ENCODE measurements around the gene ORC2.
"Not testable (repeated sequence)": the region's sequence is repeated elsewhere in the genome, so short reads cannot be mapped to it uniquely, and the experiment has no call there.

Gene ORC2

DNA sequence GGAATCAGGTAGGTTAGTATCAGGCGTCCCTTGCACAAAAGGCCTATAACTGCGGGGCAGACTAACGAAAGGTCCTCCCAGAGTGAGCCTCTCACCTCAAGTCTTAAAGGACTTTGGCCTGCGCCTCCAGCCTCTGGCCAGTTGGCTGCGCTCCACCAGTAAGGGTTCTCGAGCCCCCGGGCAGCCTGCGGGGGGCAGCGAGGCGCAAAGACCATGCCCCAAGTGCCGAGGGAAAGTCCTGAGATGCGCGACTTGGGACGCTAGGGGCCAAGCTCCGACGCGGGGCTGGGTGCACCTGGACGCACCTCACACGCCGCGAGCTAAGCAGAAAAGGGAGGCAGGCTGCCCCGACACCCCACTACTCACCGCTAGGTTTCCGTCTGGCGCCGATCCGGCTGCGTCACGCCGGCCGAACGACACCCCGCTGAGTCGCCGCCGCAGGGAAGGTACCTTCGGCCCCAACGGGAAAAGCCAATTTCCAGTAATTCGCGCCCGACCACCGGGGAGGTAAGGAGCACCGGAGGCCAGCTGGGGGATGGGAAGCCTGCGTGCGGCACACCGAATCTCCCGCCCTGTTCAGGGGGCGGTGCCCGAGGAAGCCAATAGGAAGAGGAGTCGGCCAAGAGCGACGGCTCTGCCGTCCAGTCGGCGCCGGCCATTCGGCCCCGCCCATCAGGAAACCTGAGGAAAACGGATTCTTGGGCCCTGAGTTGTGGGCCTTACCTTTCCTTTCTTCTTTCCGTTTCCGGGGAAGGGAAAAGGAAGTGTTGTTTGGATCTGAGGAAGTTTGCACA, at the start of gene ORC2:
TSS of gene ORC2 (minus strand) at position 537 of the 794 bp plus-strand sequence. CDS start 5,537 bp downstream, outside the sequence.
- peak; percentile 98 for DNase-seq (ENCODE audit: low spot score)

DNA sequence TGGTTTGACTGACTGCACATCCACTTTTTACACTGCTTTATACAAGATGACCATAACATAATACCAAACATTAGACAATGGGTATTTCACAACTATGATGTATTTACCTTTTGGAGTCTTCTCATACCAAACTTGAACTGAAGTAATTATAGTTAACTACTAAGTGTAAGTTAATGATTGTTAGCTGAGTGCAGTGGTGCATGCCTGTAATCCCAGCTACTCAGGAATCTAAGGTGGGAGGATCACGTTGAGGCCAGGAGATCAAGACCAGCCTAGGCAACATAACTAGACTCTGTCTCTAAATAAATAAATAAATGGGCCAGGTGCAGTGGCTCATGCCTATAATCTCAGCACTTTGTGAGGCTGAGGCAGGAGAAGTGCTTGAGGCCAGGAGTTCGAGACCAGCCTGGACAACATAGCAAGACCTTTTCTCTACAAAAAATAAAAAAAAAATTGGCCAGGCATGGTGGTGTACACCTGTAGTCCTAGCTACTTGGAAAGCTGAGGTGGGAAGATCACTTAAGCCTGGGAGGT, 44.9 kb upstream of the ORC2 start:
- no peak for DNase-seq (ENCODE audit: low spot score)

DNA sequence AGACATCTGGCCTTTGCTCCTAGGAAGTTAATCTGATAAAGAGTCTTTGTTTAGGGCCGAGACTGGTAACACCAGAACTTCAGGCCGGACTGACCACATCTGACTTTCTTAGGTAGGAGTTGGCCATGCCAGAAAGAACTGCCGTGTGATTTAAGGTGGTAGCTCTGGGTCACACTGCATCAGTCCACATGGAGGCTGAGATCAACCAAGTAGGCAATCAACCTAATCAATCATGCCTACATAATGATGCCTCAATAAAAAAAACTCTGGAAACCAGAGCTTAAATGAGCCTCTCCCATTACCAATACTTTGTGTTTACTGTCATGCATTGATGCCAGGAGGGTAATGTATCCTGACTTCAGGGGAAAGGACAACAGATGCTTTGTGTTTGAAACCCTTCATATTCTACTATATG, 44.1 kb upstream of the ORC2 start:
- DNase-seq (ENCODE audit: low spot score): no peak

DNA sequence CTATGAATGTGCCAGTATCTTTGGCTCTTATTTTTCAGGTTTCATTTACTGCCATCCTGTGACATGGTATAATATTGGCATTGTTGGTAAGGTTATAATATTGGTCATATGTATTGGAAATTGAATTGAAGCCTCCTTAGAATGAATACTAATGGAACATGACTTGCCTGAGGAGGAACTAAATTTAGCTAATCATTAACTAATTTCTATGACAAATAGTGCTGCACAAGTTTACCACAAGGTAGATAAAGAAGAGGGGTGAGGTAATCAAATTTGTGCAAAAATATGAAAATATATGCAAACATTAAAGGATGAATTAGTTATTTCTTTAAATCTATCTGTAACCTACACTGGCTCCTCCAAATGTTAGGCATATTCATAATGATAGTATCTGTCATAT, 43.2 kb upstream of the ORC2 start:
- no peak for DNase-seq (ENCODE audit: low spot score)

DNA sequence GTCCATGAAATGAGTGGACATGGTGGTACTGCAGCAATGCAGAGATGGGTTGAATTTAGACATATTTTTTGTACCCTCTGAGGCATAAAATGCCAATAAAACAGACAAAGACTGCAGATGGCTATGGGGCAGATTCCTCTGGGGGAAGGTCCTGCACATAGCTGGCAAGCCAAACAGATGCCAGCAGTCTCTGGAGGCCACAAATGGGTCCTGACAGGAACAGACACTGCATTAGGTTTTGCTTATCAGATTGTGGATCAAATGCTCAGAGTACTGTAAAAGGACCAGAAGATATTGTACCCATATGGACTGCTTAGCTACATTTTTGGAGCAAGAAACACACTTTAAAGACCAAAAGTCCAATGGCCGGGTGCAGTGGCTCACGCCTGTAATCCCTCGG, 40.9 kb upstream of the ORC2 start:
- DNase-seq (ENCODE audit: low spot score): no peak

DNA sequence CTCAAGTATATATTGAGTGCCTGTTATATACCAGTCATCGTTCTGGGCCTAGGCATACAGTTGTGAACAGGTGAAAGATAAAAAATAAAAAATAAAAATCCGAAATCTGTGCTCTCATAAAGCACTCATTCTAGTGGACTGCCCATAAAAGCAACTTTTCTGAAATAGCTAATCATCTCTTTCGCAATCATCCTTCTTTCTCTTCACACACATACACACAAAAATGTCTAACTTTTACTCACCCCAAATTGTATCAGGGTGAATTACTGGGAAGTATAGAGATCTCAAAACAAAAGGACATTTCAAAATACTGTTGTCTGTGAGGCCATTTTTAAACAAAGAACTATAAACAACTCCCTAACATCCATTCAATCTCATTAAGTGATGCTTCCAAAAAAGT, 29.6 kb upstream of the ORC2 start:
- no peak for DNase-seq (ENCODE audit: low spot score)

DNA sequence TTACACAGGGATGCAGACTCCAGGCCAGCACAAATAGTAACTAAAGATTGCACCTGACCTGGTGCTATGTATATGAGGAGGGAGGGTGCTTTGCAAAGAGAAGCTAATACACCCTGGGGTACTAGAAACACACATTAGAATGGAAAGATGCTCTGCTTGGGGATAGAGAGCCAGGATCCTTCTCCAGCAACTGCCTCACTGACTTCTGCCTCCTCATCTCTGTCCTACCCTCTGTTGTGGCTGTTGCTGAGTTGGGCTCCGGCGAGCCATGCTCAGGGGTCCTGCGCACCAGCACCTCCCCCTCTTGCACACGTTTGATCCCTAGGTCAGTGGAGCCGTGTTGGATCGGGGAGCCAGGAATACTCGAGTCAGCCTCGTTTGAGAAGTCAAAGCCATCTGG, 23.7 kb upstream of the ORC2 start:
- DNase-seq (ENCODE audit: low spot score): no peak

DNA sequence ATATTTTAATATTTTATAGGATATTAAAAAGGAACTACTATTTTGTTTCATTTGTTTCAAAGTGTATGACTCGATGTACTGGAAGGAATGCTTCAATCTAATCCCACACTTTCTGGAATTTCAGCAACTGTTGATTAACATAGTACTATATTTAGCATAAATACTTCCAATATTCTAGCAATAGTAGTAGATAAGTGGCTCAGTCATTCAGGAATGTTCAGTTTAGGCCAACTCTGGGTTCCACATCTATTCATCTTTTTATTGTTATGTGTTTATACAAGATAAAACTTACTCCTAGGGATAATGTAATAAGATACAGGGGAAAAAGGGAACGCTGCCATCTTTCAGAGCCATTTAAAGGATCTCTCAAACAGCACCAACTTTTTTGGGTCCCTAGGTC, 22.3 kb upstream of the ORC2 start:
- DNase-seq (ENCODE audit: low spot score): no peak

DNA sequence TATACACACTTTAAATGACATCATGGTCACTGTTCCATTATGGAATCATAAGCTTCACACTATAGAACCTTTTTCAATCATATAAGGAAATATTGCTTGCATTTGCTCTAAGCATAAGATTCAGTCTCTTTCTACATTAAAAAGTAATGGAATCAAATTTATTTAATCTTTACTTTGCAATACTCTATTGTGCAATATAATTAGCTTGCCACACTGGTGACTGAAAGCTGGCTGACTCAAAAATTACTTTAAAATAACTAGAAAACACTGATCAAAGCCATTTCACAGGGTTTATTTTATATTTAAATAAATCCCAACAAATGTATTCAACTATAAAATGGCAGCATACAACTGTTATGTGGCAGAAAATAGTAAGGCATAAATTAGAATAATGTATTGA, 13.2 kb upstream of the ORC2 start:
- DNase-seq (ENCODE audit: low spot score): no peak

DNA sequence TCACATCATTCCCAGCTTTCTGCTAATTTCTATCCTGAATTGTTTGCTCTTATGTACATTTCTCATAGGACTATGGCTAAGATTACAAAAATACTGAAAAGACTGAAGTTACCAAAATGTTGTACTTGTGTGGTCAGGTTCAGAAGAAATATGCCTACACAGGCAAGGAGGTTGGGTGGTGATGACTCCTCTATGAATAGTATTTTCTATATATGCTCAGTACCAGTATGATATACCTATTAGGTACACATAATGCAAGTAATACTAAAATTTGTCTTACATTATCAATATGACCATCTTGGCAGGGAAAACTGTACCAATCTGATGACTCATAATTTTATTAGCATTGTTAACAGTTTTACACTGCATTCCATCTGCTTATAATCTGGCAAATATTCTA, 12.2 kb upstream of the ORC2 start:
- DNase-seq (ENCODE audit: low spot score): no peak

DNA sequence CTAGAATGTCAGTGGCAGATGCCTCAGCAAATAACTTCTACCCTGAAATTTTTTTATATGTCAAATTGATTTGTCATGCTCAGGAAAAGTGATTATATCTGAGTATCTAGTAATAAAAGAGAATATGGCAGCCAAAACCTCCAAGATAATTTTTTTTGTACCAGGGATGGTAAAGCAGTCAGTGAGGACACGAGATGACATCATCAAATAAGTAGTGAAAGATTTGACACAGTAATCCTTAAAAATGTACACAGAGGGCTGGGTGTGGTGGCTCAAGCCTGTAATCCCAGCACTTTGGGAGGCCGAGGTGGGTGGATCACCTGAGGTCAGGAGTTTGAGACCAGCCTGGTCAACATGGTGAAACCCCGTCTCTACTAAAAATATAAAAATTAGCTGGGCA, 6.6 kb upstream of the ORC2 start:
- not testable (repeated sequence) for DNase-seq (ENCODE audit: low spot score)

DNA sequence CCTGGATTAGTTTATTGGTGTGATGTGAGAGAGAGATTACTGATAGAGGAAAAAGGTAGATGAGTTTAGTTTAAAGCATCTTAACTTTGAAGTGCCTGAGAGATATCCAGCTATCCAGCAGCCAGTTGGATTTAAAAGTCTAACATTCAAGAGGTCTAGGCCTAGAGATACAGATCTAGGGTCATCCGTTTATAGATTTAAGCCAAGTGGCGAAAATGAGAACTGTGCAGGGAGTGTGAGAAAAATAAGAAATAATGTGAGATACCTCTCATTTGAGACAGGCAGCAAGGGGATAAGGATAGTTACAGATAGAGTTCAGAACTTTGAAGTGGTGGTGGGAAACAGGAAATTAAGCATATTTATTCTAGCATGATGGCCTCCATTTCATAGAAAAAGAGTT, 5.3 kb upstream of the ORC2 start:
- DNase-seq (ENCODE audit: low spot score): no peak

DNA sequence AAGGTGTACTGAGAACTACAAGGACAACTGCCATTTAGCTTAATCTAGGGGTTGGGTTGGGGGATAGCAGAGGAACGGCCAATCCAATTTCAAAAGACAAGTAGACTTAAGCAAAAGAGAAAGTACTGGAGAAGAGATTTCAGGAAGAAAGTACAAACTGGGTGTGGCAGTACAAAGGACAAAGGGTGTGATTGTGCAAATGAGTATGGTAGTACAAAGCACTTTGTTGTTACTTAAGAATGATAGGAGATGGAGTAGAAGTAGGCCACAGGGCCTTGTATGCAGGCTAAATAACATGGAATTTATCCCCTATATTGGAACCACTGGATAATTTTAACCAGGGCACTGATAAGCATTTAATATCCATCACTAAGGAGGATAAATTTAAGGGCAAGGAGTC, 4.7 kb upstream of the ORC2 start:
- no peak for DNase-seq (ENCODE audit: low spot score)

DNA sequence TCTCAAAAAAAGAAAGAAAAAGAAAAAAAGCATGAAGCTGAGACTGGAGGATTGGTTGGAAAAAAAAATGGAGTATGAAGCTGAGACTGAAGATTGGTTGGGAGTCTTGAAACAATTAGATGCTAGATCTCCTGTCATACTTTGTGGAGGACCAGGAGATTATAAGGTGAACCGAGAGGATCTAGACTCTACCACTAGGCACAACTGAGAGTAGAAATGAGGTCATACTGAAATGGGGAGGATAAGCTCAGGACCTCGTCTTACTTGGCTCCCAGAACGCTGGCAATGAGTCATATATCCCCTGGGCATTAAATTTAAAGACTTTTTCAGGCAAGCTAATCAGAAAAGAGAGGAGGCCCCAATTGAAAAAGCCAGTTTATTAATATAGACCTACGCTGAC, 3.3 kb upstream of the ORC2 start:
- DNase-seq (ENCODE audit: low spot score): no peak

DNA sequence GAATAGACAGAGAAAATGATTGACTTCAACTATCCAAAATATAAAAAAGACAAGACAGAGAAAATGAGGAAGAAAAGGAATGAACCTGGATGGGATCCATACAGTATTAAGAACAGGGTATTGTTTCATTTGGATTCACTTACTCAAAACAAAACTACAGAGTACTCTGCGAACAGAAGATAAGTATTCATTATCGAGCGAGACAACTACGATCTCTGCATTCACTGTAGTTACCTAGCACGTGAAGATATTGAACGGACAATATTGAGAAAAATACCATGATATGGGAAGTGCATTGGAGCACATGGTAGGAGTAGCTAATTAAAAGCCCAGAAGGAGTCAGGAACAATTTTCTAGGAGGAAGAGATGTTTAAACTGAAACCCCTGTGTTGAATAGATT, 1.0 kb upstream of the ORC2 start:
- DNase-seq (ENCODE audit: low spot score): no peak

DNA sequence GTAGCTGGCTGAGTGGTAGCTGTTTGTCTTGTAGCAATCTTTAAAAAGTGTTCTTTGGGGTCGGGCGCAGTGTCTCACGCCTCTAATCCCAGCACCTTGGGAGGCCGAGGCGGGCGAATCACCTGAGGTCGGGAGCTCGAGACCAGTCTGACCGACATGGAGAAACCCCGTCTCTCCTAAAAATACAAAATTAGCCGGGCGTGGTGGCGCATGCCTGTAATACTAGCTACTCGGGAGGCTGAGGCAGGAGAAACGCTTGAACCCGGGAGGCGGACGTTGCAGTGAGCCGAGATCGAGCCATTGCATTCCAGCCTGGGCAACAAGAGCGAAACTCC, 425 bp upstream of the ORC2 start:
- DNase-seq (ENCODE audit: low spot score): not testable (repeated sequence)

DNA sequence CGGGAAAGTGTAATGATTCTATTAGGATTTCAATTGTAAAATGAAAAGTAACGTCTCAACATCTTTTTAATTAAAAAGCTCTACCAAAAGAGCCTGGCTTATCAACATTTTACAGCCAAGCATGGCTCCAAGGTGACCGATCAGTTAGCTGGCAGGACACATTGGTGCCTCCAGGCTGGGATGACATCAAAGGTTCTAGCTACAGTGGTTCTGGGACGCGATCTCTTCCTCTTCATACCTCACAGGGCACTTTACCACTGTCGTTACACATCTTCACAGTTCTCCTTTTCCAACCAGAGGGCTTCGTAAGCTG, 693 bp downstream of the ORC2 start:
- no peak for DNase-seq (ENCODE audit: low spot score)

DNA sequence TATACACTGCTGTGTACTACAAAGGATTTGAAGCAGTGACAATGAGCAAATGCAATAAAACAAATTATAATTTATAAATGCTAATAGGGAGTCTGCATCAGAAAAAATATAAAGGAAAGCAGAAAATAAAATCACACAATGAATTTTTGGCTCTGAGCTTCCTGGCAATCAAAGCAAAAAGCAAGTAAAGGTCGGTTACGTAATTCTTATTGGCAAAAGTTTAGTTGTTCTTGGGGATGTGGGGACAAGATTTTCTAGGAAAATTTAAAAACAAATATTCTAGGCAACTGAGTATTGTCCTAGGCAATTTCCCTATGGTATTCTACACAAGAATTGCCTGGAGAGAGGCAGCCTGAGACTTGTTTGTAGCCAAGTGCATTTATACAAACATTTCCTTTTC, 1.8 kb downstream of the ORC2 start:
- no peak for DNase-seq (ENCODE audit: low spot score)

DNA sequence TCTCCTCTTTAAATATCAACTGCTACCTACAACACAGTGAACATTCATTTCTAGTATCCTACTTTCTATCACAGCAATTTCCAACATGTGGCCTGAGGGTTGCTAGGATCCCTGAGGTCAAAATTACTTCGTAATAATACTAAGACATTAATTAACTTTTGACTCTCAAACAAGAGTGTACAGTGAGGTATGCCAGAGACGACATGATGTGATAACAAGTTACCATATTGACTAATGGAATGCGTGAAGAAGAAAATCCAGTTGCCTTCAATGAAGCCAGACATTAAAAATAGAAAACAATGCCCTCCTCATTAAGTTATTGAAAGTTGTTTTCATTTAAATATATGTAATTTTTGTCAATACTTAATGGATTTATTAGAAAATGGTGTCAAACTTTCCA, 13.1 kb downstream of the ORC2 start:
- DNase-seq (ENCODE audit: low spot score): no peak

DNA sequence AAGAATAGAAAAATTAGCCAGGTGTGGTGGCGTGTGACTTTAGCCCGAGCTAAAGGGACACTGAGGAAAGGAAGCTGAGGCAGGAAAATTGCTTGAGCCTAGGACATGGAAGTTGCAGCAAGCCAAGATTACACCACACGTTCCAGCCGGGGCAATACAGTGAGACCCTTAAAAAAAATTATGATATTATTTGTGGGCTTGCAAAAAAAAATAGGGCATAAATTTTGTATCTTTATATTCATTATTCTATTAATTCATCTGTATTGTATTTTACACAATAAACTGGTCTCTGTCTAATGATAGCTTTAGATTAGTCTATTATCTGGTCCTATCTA, 18.1 kb downstream of the ORC2 start:
- no peak for DNase-seq (ENCODE audit: low spot score)

DNA sequence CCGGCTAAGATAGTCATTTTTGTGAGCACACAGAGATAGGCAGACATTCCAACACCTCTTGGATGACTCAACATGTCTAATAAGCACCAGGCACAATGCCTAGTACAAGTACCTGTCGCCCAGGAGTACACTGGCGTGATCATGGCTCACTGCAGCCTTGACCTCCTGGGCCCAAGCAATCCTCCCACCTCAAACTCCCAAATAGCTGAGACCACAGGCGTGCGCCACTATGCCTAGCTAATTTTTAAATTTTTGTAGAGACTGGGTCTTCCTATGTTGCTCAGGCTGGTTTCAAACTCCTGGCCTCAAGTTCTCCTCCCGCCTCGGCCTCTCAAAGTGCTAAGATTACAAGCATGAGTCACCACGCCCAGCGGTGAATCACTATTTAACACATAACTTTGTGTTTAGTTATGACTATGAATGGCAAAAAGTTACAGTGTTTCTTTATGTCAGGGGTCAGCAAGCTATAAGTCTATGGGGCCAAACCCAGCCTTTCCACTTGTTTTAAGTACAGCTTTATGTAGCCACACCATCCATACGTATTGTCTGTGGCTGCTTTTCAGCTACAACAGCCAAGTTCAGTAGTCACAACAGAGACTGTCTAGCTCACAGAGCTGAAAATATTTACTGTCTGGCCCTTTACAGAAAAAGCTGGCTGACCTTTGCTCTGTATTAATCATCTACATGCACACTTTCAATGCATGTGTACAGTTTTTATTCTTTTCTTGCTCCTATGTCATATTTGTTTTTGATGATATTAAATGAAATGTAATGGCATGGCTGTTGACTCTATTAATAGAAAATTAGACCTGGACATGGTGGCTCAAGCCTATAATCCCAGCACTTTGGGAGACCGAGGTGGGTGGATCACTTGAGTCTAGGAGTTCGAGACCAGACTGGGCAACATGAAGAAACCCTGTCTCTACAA, 18.7 kb downstream of the ORC2 start:
- DNase-seq (ENCODE audit: low spot score): peak; percentile 14

DNA sequence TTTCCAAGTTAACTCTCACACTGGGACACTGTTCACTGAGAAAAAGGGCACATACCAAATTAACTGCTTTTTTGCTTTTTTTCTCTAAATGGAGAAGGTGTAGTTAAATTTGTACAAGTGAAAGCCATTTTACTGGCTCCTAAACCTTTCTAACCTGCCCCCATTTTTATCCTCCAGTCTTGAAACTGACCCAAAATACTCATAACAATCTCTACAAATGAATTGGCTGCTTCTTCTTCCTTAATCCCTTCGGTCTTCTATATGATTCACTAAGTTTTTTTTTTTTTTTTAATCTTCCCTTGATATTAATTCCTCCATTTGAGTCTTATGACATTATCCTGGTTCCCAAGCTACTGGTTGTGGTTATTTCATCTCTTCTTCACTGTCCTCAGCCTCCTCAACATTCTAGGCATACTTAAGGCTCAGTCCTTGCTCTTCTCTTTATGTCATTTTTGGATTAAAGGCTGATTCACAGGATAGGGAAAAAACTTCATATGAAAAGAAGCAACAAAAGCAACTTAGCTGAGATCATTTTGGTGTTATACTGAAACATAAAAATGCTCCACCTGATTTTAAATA, 19.8 kb downstream of the ORC2 start:
- no peak for DNase-seq (ENCODE audit: low spot score)

DNA sequence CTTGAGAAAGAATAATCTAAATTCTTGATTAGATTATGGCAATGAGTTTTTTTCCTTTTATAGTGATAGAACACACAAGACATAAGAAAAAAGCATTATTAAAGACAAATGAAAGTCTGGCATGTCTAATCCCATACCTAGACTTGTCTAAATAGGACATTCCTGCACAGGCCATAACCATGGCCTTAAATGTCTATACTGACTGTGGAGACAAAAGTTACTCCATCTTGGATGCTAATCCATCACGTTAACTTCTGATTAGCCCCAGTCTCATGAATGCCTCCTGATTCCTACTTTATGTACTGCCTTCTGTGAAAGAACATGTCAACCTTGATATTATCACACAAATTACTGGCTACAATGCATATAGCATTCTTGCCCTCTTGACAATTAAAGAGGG, 23.6 kb downstream of the ORC2 start:
- DNase-seq (ENCODE audit: low spot score): no peak
